ENCODE measurements around the gene FN3KRP.
"Not testable (repeated sequence)": the region's sequence is repeated elsewhere in the genome, so short reads cannot be mapped to it uniquely, and the experiment has no call there.

The FN3KRP gene

GRCh38 chr17:82744736-82745135 is 28.2 kb downstream of the FN3KRP start:
- DNase-seq (ENCODE audit: low read depth): not testable (repeated sequence)

DNA sequence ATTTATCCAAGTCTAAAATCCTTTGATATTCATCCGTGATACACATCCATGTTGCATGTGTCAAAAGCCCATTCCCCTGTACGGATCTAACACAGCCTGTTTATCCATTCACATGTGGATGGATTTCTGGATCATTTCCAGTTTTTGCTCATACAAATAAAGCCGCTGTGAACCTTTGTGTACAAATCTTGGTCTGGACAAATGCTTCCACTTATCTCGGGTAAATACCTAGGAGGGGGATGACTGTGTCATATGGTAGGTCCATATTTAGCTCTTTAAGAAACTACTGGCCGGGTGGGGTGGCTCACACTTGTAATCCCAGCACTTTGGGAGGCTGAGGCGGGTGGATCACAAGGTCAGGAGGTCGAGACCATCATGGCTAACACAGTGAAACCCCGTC is 29.0 kb downstream of the FN3KRP start:
- no peak for DNase-seq (ENCODE audit: low read depth)

DNA sequence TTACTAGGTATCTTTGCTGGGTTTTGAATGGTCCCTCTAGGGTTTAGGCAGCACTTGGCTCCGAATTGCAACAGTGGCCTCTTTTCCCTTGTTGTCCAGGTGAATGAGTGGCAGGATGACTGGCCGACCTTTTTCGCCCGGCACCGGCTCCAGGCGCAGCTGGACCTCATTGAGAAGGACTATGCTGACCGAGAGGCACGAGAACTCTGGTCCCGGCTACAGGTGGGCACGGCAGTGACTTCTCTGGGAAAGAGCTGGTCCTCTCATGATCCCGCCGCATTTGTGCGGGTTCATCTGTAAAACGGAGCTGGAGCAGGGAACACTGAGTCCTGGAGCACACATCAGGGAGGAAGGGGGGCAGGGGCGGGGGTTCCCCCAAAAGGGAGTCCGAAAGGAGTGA is 32.2 kb downstream of the FN3KRP start:
- no peak for DNase-seq (ENCODE audit: low read depth)

- no peak for DNase-seq (ENCODE audit: low read depth)
Observed at GRCh38 chr17:82750241-82750908, 33.9 kb downstream of the FN3KRP start.

- no peak for DNase-seq (ENCODE audit: low read depth)
Observed at GRCh38 chr17:82751171-82751570, 34.7 kb downstream of the FN3KRP start.

DNA sequence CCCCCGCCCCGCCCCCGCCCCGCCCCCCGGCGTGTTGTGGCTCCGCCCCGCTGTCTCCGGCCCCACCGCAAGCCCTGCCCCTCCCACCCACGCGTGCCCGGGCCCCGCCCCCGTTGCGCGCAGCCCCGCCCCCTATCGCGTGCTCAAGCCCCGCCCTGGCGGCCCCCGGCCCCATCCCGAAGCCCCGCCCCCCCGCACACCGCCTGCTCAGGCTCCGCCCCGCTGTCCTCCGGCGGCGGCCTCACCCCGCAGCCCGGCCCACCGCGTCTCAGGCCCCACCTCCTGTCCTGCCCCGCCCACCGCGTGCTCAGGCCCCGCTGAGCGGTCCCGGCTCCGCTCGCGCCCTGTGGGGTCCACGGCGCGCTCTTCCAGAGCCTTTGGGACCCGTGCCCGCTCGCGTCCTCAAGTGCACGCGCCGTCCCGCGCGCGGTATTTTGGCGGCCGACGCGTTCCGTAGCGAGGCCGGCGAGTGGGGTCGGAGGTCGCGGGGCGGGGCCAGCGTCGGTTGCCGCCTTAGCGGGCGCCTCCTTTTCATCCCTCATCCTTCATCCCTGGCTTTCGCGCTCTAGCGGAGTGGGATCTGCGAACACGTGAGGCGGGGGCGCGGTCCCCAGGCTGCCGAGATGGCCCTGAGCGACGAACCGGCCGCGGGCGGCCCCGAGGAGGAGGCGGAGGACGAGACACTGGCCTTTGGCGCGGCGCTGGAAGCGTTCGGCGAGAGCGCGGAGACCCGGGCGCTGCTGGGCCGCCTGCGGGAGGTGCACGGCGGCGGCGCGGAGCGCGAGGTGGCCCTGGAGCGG is 35.3 kb downstream of the FN3KRP start, which contains the start of gene TBCD:
TSS of gene TBCD (plus strand) at position 495 of the 800 bp plus-strand sequence. CDS start at position 624, 129 bp downstream.
- peak; percentile 78 for DNase-seq (ENCODE audit: low read depth)

DNA sequence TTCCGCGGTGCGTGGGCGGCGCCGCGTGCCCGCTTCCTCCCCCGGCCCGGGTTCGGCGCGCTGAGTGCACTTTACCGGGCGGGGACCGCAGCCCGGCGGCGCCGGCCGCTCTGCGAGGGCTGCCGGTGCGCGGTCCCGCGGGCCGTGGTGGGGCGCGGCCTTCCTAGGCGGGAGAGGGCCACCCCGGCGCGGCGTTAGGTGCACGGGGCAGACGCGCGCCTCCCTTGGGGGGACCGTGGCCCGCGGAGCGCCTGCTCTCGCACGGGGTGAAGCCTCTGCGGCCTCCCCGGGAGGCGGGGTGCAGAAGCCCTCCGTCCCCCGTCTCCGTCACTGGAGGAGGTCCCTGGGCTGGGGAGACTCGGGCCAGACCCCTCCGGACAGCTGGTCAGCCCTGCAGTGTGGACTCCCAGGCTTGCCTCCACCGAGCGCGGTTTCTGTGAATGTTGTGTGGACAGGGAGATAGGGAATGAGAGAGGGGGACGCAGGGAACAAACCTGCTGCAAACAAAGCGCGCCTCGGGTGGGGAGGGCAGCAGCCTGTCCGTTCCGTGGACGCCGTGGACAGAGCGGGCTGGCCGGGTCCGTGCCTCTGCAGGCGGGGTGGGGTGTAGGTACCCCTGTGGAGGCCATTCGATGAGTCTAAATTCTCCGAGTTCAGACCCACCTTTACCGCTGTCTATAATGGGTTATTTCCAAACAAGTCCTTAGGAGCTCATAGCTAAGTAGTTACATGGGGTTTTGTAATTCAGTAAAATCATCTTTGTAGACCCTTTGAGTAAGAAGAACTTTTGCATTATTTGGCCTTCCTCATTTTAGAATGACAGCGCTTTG is 36.1 kb downstream of the FN3KRP start:
- no peak for DNase-seq (ENCODE audit: low read depth)

GRCh38 chr17:82753201-82753464 is 36.6 kb downstream of the FN3KRP start:
- no peak for DNase-seq (ENCODE audit: low read depth)

- no peak for DNase-seq (ENCODE audit: low read depth)
Observed at GRCh38 chr17:82754297-82755208, 38.0 kb downstream of the FN3KRP start.

- no peak for DNase-seq (ENCODE audit: low read depth)
Observed at GRCh38 chr17:82756166-82756565, 39.7 kb downstream of the FN3KRP start.

- DNase-seq (ENCODE audit: low read depth): no peak
Observed at GRCh38 chr17:82765371-82765770, 48.9 kb downstream of the FN3KRP start.

DNA sequence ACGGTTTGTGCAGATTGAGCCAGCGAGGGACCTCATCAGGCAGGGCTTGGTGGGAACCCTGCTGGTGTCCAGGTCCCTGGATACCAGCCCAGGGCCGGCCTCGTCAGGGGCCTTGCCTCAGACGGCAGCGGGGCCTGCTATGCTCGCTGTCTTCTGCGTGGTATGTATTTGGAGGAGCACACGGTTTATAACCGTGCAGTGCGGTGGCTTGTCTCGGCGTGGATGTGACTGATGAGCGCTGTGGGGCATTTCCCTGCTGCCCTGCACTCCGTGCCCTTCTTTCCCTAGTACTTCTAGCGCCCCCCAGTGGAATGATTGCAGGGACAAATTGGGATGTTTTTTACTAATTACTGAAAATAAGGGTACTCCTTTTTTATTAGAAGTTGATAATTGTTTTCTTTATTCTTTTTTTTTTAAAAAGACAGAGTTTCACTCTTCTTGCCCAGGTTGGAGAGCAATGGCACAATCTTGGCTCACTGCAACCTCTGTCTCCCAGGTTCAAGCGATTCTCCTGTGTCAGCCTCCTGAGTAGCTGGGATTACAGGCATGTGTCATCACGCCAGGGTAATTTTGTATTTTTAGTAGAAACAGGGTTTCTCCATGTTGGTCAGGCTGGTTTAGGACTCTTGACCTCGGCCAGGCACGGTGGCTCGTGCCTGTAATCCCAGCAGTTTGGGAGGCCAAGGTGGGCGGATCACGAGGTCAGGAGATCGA is 50.7 kb downstream of the FN3KRP start:
- no peak for DNase-seq (ENCODE audit: low read depth)

DNA sequence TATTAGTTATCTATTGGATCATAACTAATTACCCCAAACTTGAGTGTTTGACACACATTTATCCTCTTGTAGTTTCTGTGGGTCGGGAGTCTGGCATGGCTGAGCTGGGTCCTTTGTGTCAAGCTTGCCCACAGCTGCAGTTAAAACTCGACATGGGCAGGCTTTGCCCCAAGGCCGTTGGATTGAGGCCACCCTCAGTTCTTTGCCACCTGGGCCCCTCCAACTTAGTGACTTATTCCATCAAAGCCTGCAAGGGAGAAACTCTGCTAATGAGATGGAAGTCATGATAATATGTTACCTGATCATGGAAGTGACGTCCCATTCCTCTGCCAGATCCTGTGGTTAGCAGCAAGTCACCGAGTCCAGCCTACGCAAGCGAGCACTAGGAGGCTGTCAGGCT is 52.5 kb downstream of the FN3KRP start:
- DNase-seq (ENCODE audit: low read depth): no peak

DNA sequence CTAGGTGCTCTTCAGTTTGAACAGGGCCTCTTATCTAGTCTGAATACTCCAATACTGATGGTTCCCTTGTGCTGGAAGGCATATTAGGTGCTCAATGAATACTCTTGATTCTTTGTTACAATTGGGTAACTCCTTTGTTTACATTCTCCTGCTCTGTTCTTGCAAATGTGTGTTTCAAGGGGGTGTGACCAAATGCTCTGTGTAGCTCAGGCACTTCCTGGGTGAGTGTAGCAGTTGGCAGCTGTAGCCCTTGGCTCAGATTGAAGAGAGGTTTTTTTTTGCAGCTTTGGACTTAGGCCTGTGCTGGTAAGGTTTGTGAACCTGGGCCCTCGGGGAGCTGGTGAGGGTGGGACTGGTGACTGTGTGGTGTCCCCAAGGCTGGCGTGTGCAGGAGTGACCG is 55.5 kb downstream of the FN3KRP start:
- DNase-seq (ENCODE audit: low read depth): peak; percentile 54

GRCh38 chr17:82774456-82774855 is 58.0 kb downstream of the FN3KRP start:
- DNase-seq (ENCODE audit: low read depth): not testable (repeated sequence)

GRCh38 chr17:82775001-82775823 is 58.7 kb downstream of the FN3KRP start:
- DNase-seq (ENCODE audit: low read depth): no peak

DNA sequence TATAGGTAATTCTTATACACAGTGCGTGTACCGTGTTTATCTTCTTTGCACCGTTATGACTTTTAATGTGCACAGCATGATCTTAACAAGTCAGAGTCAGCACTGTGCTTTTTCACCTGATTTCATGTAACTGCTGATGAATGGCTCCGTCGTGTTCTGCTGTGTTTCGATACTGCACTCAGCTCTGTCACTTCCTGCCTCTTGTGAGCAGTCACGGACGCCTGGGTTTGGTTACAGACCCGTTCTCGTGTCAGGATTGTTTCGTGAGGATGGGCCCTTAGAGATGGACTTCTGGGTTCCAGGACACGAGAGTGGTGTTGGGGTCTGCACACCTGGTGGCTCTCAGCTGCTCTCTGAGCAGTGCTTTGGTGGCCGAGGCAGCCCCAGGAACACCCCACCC is 59.9 kb downstream of the FN3KRP start:
- no peak for DNase-seq (ENCODE audit: low read depth)

Measured in GM04504 (cell line).